T-helper 2 cell treated with Interferon-gamma antibody and Interleukin-4, amounts not matched to agents 100 ng/mL and 5 ng/mL, for 36 hours (primary cell): ENCODE data around the gene MALAT1. TPM values are rescaled to one million over a fixed set of nuclear protein-coding genes. Genes with fewer than 3 reads are reported as not detected.
"Not testable (repeated sequence)": the region's sequence is repeated elsewhere in the genome, so short reads cannot be mapped to it uniquely, and the experiment has no call there.

Source experiments
- intact Hi-C: fragments of 100-400 bp; cut with micrococcal nuclease; formaldehyde crosslinking; loops from one replicate; pipeline ENCODE4 v1.15.1; 2023
- total RNA-seq: library from RNA; stranded (reverse); gene quantifications from 2 replicates; pipeline ENCODE4 v1.2.3, GENCODE V29; 2022

MALAT1 gene
- total RNA-seq, 1 donor from 2014 or later = 6,337 TPM

- intact Hi-C loops = no loop called here
Measured at GRCh38 chr11:65516135-65516968, 17.5 kb downstream of the MALAT1 start.

GRCh38 chr11:65518941-65519549 is 20.2 kb downstream of the MALAT1 start:
- intact Hi-C loops = not testable (repeated sequence)

DNA sequence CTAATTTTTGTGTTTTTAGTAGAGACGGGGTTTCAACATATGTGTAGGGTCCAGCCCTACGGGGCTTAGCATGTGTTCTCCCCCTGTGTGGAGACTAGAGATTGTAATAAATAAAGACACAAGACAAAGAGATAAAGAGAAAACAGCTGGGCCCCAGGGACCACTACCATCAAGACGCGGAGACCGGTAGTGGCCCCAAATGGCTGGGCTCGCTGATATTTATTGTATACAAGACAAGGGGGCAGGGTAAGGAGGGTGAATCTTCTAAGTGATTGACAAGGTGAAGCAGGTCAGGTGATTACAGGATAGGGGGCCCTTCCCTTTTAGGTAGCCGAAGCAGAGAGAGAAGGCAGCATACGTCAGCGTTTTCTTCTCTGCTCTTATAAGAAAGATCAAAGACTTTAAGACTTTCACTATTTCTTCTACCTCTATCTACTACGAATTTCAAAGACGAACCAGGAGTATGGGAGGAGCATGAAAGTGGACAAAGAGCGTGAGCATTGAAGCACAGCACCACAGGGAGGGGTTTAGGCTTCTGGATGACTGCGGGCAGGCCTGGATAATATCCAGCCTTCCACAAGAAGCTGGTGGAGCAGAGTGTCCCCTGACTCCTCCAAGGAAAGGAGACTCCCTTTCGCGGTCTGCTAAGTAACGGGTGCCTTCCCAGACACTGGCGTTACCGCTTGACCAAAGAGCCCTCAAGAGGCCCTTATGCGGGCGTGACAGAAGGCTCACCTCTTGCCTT is 23.1 kb downstream of the MALAT1 start:
- intact Hi-C loops = not testable (repeated sequence)

DNA sequence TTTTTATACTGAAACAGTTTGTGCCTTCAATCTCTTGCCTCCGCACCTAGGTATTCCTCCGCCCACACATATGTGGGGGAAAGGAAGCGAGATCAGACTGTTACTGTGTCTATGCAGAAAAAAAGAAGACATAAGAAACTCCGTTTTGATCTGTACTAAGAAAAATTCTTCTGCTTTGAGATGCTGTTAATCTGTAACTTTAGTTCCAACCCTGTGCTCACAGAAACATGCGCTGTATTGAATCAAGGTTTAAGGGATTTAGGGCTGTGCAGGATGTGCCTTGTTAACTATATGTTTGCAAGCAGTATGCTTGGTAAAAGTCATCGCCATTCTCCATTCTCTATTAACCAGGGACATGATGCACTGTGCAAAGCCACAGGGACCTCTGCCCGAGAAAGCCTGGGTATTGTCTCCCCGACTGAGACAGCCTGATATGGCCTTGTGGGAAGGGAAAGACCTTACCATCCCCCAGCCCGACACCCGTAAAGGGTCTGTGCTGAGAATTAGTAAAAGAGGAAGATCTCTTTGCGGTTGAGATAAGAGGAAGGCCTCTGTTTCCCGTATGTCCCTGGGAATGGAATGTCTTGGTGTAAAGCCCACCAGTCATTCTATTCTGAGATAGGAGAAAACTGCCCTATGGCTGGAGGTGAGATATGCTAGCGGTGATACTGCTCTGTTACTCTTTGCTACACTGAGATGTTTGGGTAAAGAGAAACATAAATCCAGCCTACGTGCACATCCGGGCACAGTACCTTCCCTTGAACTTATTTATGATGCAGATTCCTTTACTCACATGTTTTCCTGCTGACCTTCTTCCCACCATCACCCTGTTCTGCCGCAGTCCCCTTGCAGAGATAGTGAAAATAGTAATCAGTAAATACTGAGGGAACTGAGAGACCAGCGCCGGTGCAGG is 24.1 kb downstream of the MALAT1 start:
- intact Hi-C loops = not testable (repeated sequence)

GRCh38 chr11:65523631-65523968 is 24.8 kb downstream of the MALAT1 start:
- intact Hi-C loops = not testable (repeated sequence)

- intact Hi-C loops = loop anchor here (2.0 kb wide), 1 partner anchor 17 kb away; no protein-coding TSS in a partner anchor
Measured at GRCh38 chr11:65524014-65524740, 25.3 kb downstream of the MALAT1 start.

DNA sequence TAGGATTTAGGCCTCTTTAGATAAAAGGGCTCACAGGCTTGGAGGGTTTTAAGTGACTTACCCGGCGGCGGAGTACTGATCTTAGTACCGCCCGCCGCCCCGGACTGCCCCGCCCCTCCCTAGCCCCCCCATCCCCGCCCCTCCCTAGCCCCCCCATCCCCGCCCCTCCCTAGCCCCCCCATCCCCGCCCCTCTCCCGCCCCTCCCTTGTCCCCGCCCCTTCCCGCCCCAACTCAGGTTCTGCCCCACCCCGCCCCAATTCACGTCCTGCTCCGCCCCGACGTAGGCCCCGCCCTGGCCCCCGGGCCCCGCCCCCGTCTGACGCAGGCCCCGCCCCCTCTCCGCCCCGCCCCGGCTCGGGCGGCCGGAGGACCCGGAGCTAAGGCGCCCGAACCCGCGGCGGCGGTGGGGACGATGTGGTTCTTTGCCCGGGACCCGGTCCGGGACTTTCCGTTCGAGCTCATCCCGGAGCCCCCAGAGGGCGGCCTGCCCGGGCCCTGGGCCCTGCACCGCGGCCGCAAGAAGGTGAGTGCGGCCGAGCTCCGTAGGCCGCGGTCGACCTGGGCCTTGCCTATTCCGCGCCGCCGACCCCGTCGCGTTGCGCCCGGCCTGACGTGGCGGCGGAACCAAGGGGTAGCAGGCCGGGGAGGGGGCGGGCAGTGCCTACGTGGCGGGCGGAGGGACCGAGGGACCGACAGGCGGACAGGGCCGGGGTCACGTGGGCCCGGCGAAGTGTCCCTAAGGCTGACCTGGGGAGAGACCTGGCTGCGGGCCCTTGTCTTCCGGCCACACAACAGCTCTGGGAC is 26.1 kb downstream of the MALAT1 start, which contains the start of gene SCYL1:
TSS of gene SCYL1 (plus strand) at position 343 of the 805 bp plus-strand sequence. CDS start at position 414, 71 bp downstream.
- intact Hi-C loops = loop anchor here (2.0 kb wide), 1 partner anchor 16 kb away; no protein-coding TSS in a partner anchor

DNA sequence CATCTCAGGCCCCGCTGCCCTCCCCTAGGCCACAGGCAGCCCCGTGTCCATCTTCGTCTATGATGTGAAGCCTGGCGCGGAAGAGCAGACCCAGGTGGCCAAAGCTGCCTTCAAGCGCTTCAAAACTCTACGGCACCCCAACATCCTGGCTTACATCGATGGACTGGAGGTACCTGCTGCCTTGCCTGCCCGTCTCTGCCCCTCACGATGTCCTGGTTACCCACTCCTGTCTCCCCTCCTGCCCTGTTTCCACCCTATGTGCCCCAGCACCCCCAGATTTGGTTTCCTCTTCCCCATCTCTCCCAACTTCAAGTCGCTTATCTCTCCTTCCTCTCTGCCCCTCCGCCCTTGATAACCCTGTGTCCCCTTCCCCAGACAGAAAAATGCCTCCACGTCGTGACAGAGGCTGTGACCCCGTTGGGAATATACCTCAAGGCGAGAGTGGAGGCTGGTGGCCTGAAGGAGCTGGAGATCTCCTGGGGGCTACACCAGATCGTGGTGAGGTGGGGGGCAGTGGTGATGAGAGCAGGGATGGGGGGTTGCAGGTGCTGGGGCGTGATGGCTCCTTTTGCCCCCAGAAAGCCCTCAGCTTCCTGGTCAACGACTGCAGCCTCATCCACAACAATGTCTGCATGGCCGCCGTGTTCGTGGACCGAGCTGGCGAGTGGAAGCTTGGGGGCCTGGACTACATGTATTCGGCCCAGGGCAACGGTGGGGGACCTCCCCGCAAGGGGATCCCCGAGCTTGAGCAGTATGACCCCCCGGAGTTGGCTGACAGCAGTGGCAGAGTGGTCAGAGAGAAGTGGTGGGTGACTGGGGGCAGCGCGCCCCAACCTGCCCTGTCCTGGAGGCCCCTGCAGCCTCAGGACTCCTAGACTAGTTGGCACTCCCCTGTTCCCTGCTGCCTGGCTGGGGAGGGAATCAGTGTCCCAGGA is 27.0 kb downstream of the MALAT1 start:
- intact Hi-C loops = loop anchor here (2.0 kb wide), 1 partner anchor 15 kb away; no protein-coding TSS in a partner anchor

GRCh38 chr11:65526744-65527143 is 27.9 kb downstream of the MALAT1 start:
- intact Hi-C loops = no loop called here

DNA sequence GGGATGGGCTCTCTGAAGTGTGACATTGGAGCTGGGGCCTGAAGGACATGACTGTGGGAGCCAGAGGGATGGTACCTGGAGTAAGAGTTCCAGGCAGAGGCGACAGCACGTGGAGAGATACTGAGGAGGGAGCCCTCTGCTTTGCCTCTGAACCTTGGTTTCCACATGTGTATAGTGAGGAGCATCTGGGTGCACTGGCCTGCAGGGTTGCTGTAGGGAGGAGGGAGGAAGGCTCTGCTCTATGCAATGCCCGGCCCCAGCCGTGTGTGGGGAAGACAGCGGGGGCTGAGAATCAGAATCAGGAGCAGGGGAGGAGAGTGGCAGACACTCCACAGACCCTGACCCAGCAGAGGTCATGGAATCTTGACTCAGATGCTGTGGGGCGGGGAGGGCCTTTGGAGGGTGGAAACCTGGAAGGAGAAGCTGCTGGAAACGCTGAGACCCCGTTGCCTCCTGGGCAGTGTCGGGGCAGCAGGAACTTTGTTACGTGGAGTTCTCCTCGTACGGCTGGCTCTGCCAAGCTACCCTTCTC is 30.0 kb downstream of the MALAT1 start:
- intact Hi-C loops = no loop called here

DNA sequence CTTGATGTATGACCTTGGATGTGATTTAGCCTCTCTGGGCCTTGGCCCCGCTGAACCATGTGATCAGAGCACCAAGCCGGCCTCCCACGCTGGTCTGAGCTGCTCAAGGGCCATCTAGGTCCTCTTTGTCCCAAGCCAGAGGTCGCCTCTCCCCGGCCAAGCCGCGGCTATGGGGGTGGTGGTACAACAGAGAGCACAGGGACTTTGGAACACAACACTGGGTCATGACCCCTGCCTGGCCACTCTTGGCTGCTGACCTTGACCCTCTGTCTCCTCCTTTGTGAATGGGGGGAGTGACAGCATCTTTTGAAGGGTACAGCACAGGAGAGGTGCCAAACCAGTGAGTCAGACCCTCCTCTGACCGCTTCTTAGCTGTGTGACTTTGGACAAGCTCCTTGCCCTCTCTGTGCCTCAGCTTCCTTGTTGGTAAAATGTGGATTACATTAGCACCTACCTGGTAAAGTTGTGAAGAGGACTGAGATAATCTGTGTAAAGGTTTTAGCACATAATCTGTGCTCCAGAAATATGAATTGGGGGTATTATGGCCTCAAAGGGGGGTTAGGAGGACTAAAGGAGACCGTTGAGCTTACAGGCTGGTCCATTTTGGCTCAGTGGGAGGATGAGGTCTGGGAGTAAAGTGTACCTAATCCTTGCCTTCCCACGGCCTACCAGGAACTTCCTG is 30.8 kb downstream of the MALAT1 start:
- intact Hi-C loops = no loop called here

- intact Hi-C loops = no loop called here
Measured at GRCh38 chr11:65530157-65530496, 31.3 kb downstream of the MALAT1 start.

DNA sequence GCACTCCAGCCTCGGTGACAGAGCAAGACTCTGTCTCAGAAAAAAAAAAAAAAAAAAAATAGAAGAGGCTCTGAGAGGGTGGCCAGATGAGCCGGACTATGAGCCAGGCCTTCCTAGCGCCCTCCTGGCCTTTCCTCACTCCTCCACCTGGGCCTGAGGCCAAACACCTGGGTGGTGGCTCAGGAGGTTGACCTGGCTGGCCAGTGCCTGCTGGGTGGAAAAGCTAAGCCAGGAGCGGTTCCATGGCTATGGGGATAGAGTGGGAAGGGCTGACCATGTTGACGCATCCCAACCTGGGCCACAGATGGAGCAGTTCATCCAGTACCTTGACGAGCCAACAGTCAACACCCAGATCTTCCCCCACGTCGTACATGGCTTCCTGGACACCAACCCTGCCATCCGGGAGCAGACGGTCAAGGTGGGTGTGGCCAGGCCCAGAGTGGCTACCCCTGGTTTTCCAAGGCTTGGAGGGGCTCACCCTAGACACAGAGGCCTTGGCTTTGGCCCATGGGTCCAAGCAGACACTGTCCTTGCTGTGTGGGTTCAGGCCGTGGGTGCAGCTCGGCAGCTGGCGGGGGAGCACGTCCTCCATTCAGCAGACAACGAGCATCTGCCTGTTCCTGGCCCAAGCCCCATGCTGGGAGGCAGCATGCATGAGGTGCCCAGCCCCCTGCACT is 33.7 kb downstream of the MALAT1 start:
- intact Hi-C loops = no loop called here

GRCh38 chr11:65535102-65535501 is 36.3 kb downstream of the MALAT1 start:
- intact Hi-C loops = no loop called here

DNA sequence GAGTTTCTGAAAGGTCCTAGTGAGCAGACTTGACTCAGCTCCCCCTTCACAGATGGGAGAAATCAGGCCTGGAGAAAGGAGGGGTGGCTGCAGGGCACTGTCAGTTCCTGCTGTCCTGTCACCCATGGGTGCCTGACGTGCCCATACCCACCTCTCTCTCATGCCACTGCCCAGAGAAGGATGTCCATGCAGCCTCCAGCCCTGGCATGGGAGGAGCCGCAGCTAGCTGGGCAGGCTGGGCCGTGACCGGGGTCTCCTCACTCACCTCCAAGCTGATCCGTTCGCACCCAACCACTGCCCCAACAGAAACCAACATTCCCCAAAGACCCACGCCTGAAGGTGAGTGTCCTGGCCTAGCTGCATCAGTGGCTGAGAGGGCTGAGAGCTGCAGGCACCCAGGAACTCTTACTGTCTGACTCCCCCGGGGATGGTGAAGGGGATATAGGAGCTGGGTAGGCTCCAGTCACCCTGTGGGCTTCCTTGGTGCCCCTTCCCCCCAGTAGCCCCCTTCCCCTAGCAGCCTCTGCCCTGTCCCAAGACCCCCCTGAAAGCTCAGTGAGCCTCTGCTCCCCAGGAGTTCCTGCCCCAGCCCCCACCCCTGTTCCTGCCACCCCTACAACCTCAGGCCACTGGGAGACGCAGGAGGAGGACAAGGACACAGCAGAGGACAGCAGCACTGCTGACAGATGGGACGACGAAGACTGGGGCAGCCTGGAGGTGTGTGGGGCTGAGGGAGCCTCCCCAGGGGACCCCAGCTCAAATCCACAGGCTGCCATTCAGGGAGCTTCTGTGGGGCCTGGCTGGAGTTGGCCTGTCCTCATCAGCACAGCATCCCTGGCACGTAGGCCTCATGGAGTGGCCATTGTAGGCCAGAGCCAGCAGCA is 37.8 kb downstream of the MALAT1 start:
- intact Hi-C loops = no loop called here

DNA sequence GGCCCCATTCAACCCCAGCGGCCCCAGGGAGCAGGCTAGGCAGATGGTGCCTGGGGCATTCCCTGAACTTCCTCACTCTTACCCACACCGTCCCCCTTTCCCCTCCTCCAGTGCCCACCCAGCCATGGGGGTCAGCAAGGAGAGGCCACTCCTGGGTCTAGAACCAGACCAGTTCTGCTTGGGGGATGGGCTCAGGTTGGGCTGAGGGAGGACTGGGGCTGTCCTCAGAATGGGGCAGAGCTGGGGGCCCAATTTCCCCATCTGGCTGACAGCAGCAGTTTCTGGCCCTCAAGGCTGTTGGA is 38.4 kb downstream of the MALAT1 start:
- intact Hi-C loops = no loop called here
